Right renal cortex interstitium (tissue), 3 donors: ENCODE results near the gene FARP1. TPM values are rescaled to one million over a fixed set of nuclear protein-coding genes. Genes with fewer than 3 reads are reported as not detected.

Experiments
- DNase-seq, 3 donors: peaks; one replicate each; pipeline ENCODE4 v3.0.0-alpha.2; 2013; ENCODE audit warnings: low read depth in 3 of 3, low spot score in 2 of 3
- polyA plus RNA-seq, 3 donors: library from polyadenylated mRNA; unstranded; fragments of 120-200 nt; gene quantifications; one replicate each; pipeline ENCODE4 v1.2.1, GENCODE V29; 2013; ENCODE audit not compliant: insufficient read length in 3 of 3

Gene FARP1
- polyA plus RNA-seq, 3 donors: 256 to 276 (median 265) TPM

DNA sequence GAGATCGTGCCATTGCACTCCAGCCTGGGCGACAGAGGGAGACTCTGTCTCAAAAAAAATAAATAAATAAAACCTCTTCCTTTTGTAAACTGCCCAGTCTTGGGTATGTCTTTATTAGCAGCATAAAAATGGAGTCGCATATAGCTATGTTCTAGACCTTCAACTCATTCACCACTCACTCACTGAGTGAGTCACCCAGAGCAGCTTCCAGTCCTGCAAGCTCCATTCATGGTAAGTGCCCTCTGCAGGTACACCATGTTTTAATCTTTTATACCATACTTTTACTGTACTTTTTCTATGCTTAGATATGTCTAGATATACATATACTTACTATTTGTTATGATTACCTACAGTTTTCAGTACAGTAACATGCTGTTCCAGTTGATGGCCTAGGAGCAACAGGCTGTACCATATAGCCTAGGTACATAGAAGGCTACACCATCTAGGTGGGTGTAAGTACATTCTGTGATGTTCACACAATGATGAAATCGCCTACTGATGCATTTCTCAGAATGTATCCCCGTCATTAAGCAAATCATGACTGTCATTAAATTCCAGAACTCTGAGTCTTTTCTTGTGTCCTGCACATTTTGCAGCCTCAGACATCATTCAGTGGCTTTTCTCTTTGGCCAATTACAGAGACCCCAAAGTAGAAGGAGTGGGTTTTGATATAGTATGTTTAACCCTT is 13.7 kb upstream of the FARP1 start:
- DNase-seq: no peak

DNA sequence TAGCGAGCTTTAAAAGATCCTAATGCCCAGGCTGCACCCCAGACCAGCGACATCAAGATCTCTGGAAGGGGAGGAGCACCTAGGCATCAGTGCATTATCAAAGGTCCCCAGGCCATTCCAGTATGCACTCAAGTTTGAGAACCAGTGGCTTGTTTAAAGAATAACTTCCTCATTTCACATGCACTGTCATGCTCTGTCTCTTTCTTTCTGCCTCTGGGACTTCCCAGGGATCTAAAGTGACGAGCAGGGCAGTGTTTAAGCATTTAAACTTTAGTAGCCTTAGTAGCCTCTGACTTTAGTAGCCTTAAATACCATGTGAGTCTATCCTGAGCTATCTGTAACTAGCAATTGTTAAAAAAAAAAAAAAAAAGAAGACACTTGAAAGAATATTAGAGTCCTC is 8.9 kb upstream of the FARP1 start:
- no peak for DNase-seq

DNA sequence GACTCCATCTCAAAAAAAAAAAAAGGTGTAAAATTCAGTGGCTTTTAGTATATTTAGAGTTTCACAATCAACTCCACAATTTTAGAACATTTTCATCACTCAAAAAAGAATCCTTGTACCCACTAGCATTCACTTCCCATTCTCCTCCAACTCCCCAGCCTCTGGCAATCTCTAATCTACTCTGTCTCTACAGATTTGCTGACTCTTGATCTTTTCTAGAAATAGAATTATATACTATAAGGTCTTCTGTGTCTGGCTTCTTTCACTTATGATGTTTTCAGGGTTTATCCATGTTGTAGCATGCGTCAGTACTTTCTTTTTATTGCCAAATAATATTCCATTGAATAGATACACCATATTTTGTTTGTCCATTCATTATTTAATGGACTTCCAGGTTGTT is 8.0 kb upstream of the FARP1 start:
- no peak for DNase-seq

DNA sequence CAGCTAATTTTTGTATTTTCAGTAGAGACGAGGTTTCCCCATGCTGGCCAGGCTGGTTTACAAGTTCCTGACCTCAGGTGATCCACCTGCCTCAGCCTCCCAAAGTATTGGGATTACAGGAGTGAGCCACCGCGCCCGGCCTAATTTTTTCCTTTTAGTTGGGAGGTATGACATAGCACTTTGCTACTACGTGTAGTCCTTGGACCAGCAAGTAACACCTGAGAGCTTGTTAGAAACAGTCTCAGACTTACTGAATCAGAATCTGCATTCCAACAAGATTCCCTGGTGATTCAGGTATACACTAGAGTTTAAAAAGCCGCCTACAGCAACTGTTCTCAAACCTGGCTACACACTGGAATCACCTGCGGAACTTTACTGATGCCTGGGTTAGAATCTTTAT is 1.8 kb upstream of the FARP1 start:
- no peak for DNase-seq

GRCh38 chr13:98141509-98142379 is 1.1 kb upstream of the FARP1 start:
- no peak for DNase-seq

DNA sequence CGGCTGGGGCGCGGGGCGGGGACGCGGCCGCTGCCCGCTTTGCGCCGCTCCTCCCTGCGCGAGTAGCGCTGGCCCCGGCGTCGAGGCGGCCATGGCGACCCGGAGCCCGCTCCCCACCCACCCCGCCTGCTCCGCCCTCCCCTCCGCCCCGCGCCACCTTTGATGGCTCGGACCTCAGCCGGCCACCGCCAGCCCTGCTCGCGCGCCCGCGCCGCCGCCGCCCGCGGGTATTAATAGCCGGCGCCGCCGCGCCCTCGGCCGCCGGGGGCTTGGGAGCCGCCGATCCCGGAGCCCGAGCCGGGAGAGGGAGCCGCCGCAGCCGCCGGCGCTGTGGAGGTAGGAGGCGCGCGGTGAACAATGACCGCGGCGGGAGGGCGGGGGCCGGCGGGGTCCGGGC is 261 bp downstream of the FARP1 start:
- no peak for DNase-seq

DNA sequence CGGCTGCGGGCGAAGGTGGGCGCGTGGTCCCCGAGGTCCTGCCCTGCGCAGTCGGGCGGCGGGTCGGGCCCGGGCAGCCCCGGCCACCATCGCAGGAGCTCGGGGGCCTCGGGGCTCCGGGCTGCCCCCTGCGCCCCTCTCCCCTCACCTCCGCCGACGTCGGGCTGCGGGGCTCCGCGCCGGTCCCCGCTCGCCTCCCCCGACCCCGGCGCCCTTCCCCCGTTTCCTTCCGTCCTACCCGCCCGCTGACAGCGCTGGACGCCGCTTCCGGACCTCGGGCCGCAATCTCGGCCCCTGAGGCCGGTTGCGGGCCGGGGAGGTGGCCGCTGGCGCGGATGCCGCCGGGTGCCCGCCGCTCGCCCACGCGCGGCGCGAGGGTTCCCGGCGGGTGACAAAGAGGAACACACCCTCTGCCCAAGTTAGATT is 720 bp downstream of the FARP1 start:
- DNase-seq: no peak

- DNase-seq: no peak
Observed at GRCh38 chr13:98144027-98144741, 1.3 kb downstream of the FARP1 start.

- no peak for DNase-seq
Observed at GRCh38 chr13:98144801-98145350, 2.0 kb downstream of the FARP1 start.

- DNase-seq: no peak
Observed at GRCh38 chr13:98147521-98147920, 4.6 kb downstream of the FARP1 start.

DNA sequence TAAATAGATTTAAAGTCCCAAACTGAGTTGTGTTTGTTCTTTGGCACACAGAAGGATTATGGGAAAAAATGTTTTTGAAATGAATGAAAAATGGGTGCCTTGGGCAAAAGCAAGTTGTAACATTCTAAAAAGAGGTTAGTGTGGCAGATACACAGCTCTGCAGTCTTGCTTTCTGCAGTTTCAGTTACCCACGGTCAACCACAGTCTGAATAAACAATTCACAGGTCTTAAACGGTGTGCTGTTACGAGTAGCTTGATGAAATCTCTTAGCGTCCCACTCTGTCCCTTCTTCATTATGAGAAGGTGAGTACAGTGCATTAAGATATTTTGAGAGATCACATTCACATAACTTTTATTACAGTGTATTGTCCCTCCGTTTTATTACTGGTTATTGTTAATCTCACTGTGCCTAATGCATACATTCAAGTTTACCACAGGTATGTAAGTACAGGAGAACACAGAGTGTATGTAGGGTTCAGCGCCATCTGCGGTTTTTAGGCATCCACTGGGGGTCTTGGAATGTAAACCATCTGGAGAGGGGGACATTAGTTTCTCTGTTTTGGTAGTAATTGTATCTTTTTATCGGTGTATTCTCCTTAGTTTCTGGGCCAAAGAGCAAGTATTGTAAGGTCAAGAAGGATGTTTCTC is 8.1 kb downstream of the FARP1 start:
- no peak for DNase-seq

DNA sequence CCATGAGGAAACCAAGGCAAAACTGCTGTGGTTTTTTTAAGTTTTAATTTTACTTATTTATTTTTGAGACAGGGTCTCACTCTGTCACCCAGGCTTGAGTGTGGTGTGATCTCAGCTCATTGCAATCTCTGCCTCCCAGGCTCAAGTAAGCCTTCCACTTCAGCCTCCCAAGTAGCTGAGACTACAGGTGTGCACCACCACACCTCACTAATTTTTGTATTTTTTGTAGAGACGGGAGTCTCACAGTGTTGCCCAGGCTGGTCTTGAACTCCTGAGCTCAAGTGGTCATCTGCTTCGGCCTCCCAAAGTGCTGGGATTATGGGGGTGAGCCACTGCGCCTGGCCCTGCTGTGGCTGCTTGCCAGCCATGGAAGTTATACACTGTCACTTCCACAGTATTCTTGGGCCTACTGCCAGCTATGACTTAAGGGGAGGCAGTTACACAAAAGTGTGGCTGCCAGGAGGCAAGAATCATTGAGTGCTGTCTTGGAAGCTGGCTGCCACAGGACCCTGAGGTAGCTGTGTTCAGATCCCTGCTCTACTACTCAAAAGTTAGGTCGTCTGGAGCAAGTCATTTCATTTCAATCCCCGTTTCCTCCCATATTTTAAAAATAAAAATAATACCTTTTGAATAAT is 12.7 kb downstream of the FARP1 start:
- no peak for DNase-seq

- DNase-seq: no peak
Observed at GRCh38 chr13:98156259-98156658, 13.4 kb downstream of the FARP1 start.

DNA sequence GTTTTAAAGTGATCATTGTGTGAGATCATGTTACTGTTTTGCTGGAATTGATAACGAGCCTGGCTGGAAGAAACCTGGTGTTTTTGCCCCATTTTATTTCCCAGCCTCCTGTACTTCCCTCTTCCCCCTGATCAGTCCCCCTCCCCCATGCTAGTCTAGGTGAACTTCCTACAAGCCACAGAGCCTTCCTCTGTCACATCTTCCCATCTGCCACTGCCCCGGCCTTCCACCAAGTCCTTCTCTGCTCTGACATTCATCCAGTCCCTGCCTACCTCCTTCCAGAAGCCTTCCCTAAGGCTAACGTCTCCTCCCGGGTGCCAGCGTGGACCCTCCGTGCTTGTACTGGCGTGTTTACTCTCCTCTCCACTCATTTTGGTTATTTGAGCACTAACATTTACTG is 14.3 kb downstream of the FARP1 start:
- DNase-seq: no peak

DNA sequence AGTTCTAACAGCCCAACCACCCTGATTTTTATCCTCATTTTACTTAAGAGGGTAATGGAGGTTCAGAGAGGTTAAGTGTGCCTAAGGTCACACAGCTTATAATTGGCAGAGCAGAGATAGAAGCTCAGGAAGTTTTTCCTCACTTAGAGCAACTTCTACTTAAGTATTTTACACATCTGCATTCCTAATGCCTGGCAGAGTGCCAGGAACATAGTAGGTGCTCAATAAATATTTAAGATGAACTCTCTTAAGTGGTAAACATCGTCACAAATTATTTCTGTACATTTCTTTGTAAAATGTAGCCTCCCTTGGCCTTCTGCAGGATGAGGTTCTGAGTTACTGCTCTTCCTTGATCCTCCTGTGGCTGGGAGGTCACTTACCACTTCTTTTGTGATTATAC is 14.7 kb downstream of the FARP1 start:
- no peak for DNase-seq

DNA sequence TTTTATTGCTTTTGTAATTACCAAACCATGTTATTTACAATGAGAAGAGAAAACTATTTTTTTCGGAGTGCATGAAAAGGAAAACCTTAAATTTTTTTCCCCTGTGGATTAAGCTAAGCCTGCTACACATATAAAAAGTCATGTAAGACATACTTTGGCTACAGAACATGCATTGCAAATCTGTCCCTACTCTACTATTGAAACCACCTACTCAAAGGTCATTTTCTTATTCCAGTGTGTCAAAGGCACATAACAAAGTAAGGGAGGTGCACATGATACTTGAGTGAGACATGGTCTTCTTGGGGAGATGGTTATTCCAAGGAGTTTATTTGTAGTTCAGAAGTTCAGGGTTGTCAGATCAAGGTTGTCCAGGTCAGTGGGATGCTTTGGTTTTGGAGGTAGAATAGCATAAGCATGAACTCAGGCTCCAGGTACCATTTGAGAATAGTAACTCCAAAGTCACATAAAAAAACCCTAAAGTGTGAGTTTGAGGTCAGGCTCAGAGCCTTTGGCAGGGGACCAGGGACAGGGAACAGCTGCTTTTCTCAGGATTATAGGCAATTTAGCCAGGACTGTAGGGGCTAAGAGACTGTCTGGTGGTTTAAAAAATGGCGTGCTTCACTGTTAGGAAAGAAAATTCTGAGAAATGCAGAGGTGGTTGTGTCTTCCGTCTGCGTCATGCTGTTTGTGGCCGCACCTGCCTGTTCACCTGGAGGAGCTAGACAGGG is 15.4 kb downstream of the FARP1 start:
- DNase-seq: no peak

- no peak for DNase-seq
Observed at GRCh38 chr13:98162935-98163334, 20.0 kb downstream of the FARP1 start.

GRCh38 chr13:98169331-98169730 is 26.4 kb downstream of the FARP1 start:
- no peak for DNase-seq

DNA sequence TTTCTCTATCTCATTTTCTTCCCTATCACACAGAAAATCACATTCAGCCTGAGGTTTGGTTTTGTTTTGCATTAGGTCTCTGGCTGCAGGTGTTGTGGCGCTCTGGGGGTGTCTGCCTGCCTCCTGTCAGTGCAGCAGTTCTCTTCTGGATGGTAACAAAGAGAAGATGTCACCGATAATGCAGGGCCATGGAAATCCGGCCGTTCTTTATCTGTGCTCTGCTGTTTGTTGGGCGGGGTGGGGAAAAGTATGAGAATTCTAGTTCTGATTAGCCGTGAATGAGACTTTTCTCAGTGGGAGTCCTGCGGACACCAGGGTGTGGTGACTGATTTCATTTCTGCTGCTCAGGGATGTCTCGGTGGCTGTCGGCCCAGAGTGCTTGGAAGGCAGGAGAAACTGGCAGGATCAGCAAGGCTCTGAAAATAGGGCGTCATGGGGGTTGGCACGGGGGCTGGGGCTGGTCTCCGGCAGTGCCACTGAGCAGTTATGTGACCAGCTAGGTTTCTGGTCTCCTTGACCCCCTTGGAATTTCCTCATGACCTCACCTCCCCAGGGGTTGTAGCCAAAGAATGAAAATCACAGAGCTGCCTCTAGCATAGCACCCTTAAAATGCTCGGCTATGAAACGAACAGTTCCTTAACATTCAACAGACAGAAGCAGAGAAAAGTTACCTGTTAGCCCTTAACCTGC is 29.2 kb downstream of the FARP1 start:
- DNase-seq: no peak
